HUDEP-2 (cell line): Measurements from ENCODE around the gene CFTR.

Source experiments
- DNase-seq, 76 experiments: peaks; one replicate each; lab custom pipeline; 2025; ENCODE audit not compliant: unreplicated experiment in 76 of 76; lab: John Stamatoyannopoulos, UW

CFTR gene

GRCh38 chr7:117640465-117640864 lies 160.6 kb downstream of the CFTR start:
- no peak for DNase-seq

GRCh38 chr7:117645481-117646165 lies 165.8 kb downstream of the CFTR start:
- no peak for DNase-seq

GRCh38 chr7:117648203-117648866 lies 168.5 kb downstream of the CFTR start:
- no peak for DNase-seq

GRCh38 chr7:117652943-117653680 lies 173.3 kb downstream of the CFTR start:
- DNase-seq, result no peak

- no peak for DNase-seq
Observed at GRCh38 chr7:117654780-117655179, 175.0 kb downstream of the CFTR start.

- no peak for DNase-seq
Observed at GRCh38 chr7:117656806-117657205, 177.0 kb downstream of the CFTR start.

GRCh38 chr7:117659531-117660011 lies 179.7 kb downstream of the CFTR start:
- DNase-seq, result no peak

- DNase-seq, result no peak
Observed at GRCh38 chr7:117661328-117661727, 181.5 kb downstream of the CFTR start.

- DNase-seq, result no peak
Observed at GRCh38 chr7:117664047-117664446, 184.2 kb downstream of the CFTR start.

- DNase-seq, result no peak
Observed at GRCh38 chr7:117665368-117665767, 185.5 kb downstream of the CFTR start.

GRCh38 chr7:117666031-117666430 lies 186.2 kb downstream of the CFTR start:
- no peak for DNase-seq

GRCh38 chr7:117666689-117667088 lies 186.9 kb downstream of the CFTR start:
- DNase-seq, result no peak

- no peak for DNase-seq
Observed at GRCh38 chr7:117667456-117667855, 187.6 kb downstream of the CFTR start.

- DNase-seq, result no peak
Observed at GRCh38 chr7:117669818-117670217, 190.0 kb downstream of the CFTR start.

- DNase-seq, result no peak
Observed at GRCh38 chr7:117672453-117672852, 192.6 kb downstream of the CFTR start.

GRCh38 chr7:117673367-117673766 lies 193.5 kb downstream of the CFTR start:
- no peak for DNase-seq

GRCh38 chr7:117673839-117674238 lies 194.0 kb downstream of the CFTR start:
- peak in 5 of 76 experiments; percentile 3 to 34 (median 5) for DNase-seq

GRCh38 chr7:117674617-117675016 lies 194.8 kb downstream of the CFTR start:
- DNase-seq, result no peak

- DNase-seq, result no peak
Observed at GRCh38 chr7:117675497-117676435, 195.9 kb downstream of the CFTR start.

GRCh38 chr7:117679120-117679519 lies 199.3 kb downstream of the CFTR start:
- no peak for DNase-seq
